SK-N-SH (cell line): Measurements from ENCODE around the gene LIN37.

Experiments used
- CHD2 ChIP-seq: fragments of 150-350 bp; IDR thresholded peaks from 2 replicates; pipeline ENCODE4 v1.6.1; 2018; ENCODE audit warnings: low read length; ENCODE audit not compliant: partially characterized antibody
- EP300 ChIP-seq, 2 experiments: IDR thresholded peaks; 2 replicates each; pipeline versions ENCODE4 v1.4.0 to v1.6.1; 2012; ENCODE audit warnings: borderline replicate concordance in 1 of 2, low read depth in 1 of 2, low read length in 1 of 2
- EZH2phosphoT487 ChIP-seq: fragments of 200-600 bp; sonication (generic); IDR thresholded peaks from 2 replicates; pipeline ENCODE4 v1.6.1; 2017; ENCODE audit warnings: low read depth, mixed run types, mild to moderate bottlenecking, antibody characterized with exemption, moderate library complexity, borderline replicate concordance
- JUND ChIP-seq: IDR thresholded peaks from 2 replicates; pipeline ENCODE4 v1.4.0; 2012
- MXI1 ChIP-seq: IDR thresholded peaks from 2 replicates; pipeline ENCODE4 v1.6.1; 2012; ENCODE audit warnings: mild to moderate bottlenecking, low read depth, low read length, improper control_type of control experiment
- POLR2AphosphoS5 ChIP-seq: IDR thresholded peaks from 2 replicates; pipeline ENCODE4 v1.6.1; 2012; ENCODE audit warnings: low read depth, low read length
- REST ChIP-seq: IDR thresholded peaks from 2 replicates; pipeline ENCODE4 v1.6.1; 2012; ENCODE audit warnings: mild to moderate bottlenecking, low read depth, low read length, moderate library complexity
- SMC3 ChIP-seq: IDR thresholded peaks from 2 replicates; pipeline ENCODE4 v1.6.1; 2012; ENCODE audit warnings: low read depth, low read length, improper control_type of control experiment
- TF ChIP-seq, protein P1 (sequence below): fragments of 200-600 bp; sonication (generic); IDR thresholded peaks from 2 replicates; pipeline ENCODE4 v1.6.1; 2017; ENCODE audit warnings: antibody characterized with exemption, mild to moderate bottlenecking, moderate library complexity
- TF ChIP-seq, protein P2 (sequence below): fragments of 150-350 bp; IDR thresholded peaks from 2 replicates; pipeline ENCODE4 v1.6.1; 2016; ENCODE audit warnings: mild to moderate bottlenecking, low read depth, low read length
- TF ChIP-seq, protein P3 (sequence below): IDR thresholded peaks from 2 replicates; pipeline ENCODE4 v1.4.0; 2012; ENCODE audit warnings: low read depth, borderline replicate concordance

- TF ChIP-seq, protein P1, sequence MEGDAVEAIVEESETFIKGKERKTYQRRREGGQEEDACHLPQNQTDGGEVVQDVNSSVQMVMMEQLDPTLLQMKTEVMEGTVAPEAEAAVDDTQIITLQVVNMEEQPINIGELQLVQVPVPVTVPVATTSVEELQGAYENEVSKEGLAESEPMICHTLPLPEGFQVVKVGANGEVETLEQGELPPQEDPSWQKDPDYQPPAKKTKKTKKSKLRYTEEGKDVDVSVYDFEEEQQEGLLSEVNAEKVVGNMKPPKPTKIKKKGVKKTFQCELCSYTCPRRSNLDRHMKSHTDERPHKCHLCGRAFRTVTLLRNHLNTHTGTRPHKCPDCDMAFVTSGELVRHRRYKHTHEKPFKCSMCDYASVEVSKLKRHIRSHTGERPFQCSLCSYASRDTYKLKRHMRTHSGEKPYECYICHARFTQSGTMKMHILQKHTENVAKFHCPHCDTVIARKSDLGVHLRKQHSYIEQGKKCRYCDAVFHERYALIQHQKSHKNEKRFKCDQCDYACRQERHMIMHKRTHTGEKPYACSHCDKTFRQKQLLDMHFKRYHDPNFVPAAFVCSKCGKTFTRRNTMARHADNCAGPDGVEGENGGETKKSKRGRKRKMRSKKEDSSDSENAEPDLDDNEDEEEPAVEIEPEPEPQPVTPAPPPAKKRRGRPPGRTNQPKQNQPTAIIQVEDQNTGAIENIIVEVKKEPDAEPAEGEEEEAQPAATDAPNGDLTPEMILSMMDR = no peak
- TF ChIP-seq, protein P2, sequence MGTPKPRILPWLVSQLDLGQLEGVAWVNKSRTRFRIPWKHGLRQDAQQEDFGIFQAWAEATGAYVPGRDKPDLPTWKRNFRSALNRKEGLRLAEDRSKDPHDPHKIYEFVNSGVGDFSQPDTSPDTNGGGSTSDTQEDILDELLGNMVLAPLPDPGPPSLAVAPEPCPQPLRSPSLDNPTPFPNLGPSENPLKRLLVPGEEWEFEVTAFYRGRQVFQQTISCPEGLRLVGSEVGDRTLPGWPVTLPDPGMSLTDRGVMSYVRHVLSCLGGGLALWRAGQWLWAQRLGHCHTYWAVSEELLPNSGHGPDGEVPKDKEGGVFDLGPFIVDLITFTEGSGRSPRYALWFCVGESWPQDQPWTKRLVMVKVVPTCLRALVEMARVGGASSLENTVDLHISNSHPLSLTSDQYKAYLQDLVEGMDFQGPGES = no peak
- no peak for TF ChIP-seq REST
- TF ChIP-seq JUND = no peak
- TF ChIP-seq EP300 (IDR thresholded peaks at IDR 0.05; ENCODE audit: borderline replicate concordance in 1 of 2, low read depth in 1 of 2, low read length in 1 of 2) = no peak
- no peak for TF ChIP-seq MXI1
- no peak for TF ChIP-seq CHD2
- TF ChIP-seq, protein P3, sequence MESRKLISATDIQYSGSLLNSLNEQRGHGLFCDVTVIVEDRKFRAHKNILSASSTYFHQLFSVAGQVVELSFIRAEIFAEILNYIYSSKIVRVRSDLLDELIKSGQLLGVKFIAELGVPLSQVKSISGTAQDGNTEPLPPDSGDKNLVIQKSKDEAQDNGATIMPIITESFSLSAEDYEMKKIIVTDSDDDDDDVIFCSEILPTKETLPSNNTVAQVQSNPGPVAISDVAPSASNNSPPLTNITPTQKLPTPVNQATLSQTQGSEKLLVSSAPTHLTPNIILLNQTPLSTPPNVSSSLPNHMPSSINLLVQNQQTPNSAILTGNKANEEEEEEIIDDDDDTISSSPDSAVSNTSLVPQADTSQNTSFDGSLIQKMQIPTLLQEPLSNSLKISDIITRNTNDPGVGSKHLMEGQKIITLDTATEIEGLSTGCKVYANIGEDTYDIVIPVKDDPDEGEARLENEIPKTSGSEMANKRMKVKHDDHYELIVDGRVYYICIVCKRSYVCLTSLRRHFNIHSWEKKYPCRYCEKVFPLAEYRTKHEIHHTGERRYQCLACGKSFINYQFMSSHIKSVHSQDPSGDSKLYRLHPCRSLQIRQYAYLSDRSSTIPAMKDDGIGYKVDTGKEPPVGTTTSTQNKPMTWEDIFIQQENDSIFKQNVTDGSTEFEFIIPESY = no peak
- no peak for TF ChIP-seq EZH2phosphoT487
- no peak for TF ChIP-seq SMC3
- no peak for TF ChIP-seq POLR2AphosphoS5
Measured at GRCh38 chr19:35784503-35785338, 36.3 kb downstream of the LIN37 start.
